Spleen (tissue), 11 donors: Measurements from ENCODE around the gene UBP1. TPM values are rescaled to one million over a fixed set of nuclear protein-coding genes. Genes with fewer than 3 reads are reported as not detected.
A peak's percentile ranks its signal among the peaks of the same experiment; 100 is the strongest.

Source experiments
- DNase-seq: peaks from one replicate; pipeline ENCODE4 v3.0.0-alpha.2; 2020
- H3K27ac ChIP-seq, 8 donors: fragments of 200-600 bp; sonication (generic) in 7 of 8; 1 replicate in 4 of 8; 2 replicates in 4 of 8; pipeline versions ENCODE4 v1.5.0 to v1.8.0; 2016 to 2021; ENCODE audit warnings: inconsistent platforms in 4 of 8, mild to moderate bottlenecking in 4 of 8, moderate library complexity in 1 of 8
- H3K27me3 ChIP-seq, 7 donors: fragments of 200-600 bp; sonication (generic) in 6 of 7; replicated peaks in 1 of 7; 1 replicate in 4 of 7; 2 replicates in 3 of 7; pipeline versions ENCODE4 v1.5.0 to v1.8.0; 2016 to 2021; ENCODE audit warnings: inconsistent platforms in 3 of 7, mild to moderate bottlenecking in 1 of 7
- H3K36me3 ChIP-seq, 6 donors: fragments of 200-600 bp; sonication (generic) in 5 of 6; 1 replicate in 4 of 6; 2 replicates in 2 of 6; pipeline versions ENCODE4 v1.5.0 to v1.8.0; 2016 to 2021; ENCODE audit warnings: inconsistent platforms in 2 of 6
- H3K4me1 ChIP-seq, 6 donors: fragments of 200-600 bp; sonication (generic) in 5 of 6; 1 replicate in 3 of 6; 2 replicates in 3 of 6; pipeline versions ENCODE4 v1.5.0 to v1.8.0; 2016 to 2021; ENCODE audit warnings: inconsistent platforms in 3 of 6
- H3K4me3 ChIP-seq, 8 donors: fragments of 200-600 bp; sonication (generic) in 7 of 8; 1 replicate in 4 of 8; 2 replicates in 4 of 8; pipeline versions ENCODE4 v1.5.0 to v1.8.0; 2016 to 2021; ENCODE audit warnings: inconsistent platforms in 4 of 8, mild to moderate bottlenecking in 4 of 8, moderate library complexity in 2 of 8
- H3K9me3 ChIP-seq, 8 donors: fragments of 200-600 bp; sonication (generic) in 7 of 8; 1 replicate in 4 of 8; 2 replicates in 4 of 8; pipeline versions ENCODE4 v1.5.0 to v1.8.0; 2016 to 2021; ENCODE audit warnings: inconsistent platforms in 4 of 8
- POLR2A ChIP-seq, 3 donors: fragments of 450-650 bp; IDR thresholded peaks; one replicate each; pipeline ENCODE4 v1.5.1; 2017; ENCODE audit warnings: antibody characterized with exemption in 3 of 3, mild to moderate bottlenecking in 1 of 3
- POLR2AphosphoS5 ChIP-seq, 3 donors: sonication (generic); formaldehyde crosslinking; IDR thresholded peaks; one replicate each; pipeline ENCODE4 v1.5.1; 2017; ENCODE audit warnings: antibody characterized with exemption in 3 of 3
- WGBS, 5 donors: extraction: QIAGEN DNeasy Blood & Tissue Kit in 3 of 5; methylation state at CpG; one replicate each; pipeline versions ENCODE4 v1.1.5 to v1.1.7; 2013 to 2018; 5-methylcytosine and 5-hydroxymethylcytosine counted together
- intact Hi-C: fragments of 100-400 bp; cut with DNase I; formaldehyde crosslinking; loops from one replicate; pipeline ENCODE4 v1.15.0; 2023; ENCODE audit warnings: low total_unique reads
- polyA plus RNA-seq, 3 donors: library from polyadenylated mRNA; stranded (reverse); fragments of 200-250 nt; gene quantifications; one replicate each; pipeline ENCODE4 v1.2.1, GENCODE V29; 2013
- total RNA-seq, 7 donors: library from RNA; depleted of rRNA in 3 of 7; stranded (reverse); fragments of >200 nt in 3 of 7; fragmentation: NEBNext Ultra II Directional in 4 of 7; extraction: Animal tissue kit (Norgen Biotek cat#: 25700) in 4 of 7; gene quantifications; one replicate each; pipeline versions ENCODE4 v1.1.0 to v1.2.1, GENCODE V29; 2016 to 2021
- TF ChIP-seq, protein P1 (sequence below), 11 experiments: fragments of 200-600 bp in 7 of 11; fragments of 450-650 bp in 4 of 11; sonication (generic) in 4 of 11; IDR thresholded peaks in 8 of 11; conservative IDR thresholded peaks in 3 of 11; 1 replicate in 7 of 11; 2 replicates in 4 of 11; pipeline versions ENCODE4 v1.4.0 to v1.8.0; 2016 to 2021; ENCODE audit warnings: antibody characterized with exemption in 11 of 11, inconsistent platforms in 4 of 11, mild to moderate bottlenecking in 1 of 11
- donor health status: healthy with polysubstance abuse.
- donor health status: DM: no; HTN: no; CAD: no; lungs with moderate emphysema.
- donor health status: DM: no; HTN: no; CAD: no.
- donor health status: Bipolar disorder and iron deficiency.
- donor health status: healthy.
- donor health status: DM: no; HTN: no; CAD: no.
- donor health status: DM: yes; HTN: yes; CAD: no.

The UBP1 gene
- total and polyA plus RNA-seq, 10 donors = 27.6 to 88.2 (median 70.2) TPM

DNA sequence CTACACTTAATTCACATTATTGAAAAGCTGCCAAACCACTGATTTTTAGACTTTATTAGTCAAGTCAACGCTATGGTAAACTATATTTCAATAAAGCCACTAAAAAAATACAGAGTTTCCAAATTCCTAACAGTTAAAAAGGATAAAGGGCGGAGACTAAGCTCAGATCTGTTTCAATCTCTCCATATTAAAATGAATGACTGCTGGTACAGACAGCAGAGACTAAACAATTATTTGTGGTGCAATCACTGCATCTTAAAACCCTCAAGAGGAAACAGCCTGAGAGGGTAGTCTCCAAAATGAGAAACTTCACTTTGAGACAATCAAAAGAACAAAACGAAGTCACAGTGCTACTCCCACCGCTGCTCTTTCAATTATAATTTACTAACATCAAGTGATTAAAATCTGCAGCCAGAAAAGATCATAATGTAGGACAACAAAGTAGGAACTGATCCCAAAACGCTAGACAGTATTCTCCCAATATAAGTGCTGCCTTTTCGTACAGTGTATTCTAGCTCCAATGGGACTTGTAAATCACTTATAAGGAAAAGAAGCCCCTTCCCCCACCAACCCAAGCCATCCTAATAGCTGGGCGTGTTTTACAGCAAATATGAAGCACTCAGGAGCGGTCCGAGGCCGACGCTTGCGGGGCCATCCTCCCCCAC, 1.2 kb downstream of the UBP1 start:
- WGBS, 5 donors = 5 to 8% (median 6%) methylated on average over 11 to 12 of the region's 12 CpGs
- peak overlapping the region; percentile 94 to 99 (median 98) for H3K27ac ChIP-seq
- H3K9me3 ChIP-seq = no peaks in the 10 kb centered on the region
- no peaks in the 10 kb centered on the region for H3K36me3 ChIP-seq
- intact Hi-C loops = no loop called here
- H3K27me3 ChIP-seq = no peaks in the 10 kb centered on the region
- DNase-seq = no peak
- H3K4me1 ChIP-seq = peaks cover 29 to 68% (median 59%) of the 10 kb centered on the region in 6 donors
- TF ChIP-seq POLR2AphosphoS5 (IDR thresholded peaks at IDR 0.05) (no peak), POLR2A (IDR thresholded peaks at IDR 0.05) (no peak)
- TF ChIP-seq, protein P1, sequence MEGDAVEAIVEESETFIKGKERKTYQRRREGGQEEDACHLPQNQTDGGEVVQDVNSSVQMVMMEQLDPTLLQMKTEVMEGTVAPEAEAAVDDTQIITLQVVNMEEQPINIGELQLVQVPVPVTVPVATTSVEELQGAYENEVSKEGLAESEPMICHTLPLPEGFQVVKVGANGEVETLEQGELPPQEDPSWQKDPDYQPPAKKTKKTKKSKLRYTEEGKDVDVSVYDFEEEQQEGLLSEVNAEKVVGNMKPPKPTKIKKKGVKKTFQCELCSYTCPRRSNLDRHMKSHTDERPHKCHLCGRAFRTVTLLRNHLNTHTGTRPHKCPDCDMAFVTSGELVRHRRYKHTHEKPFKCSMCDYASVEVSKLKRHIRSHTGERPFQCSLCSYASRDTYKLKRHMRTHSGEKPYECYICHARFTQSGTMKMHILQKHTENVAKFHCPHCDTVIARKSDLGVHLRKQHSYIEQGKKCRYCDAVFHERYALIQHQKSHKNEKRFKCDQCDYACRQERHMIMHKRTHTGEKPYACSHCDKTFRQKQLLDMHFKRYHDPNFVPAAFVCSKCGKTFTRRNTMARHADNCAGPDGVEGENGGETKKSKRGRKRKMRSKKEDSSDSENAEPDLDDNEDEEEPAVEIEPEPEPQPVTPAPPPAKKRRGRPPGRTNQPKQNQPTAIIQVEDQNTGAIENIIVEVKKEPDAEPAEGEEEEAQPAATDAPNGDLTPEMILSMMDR (IDR thresholded peaks at IDR 0.05 in 8 of 11, conservative IDR thresholded peaks at IDR 0.05 in 3 of 11) = no peak
- H3K4me3 ChIP-seq = peak overlapping the region; percentile 75 to 98 (median 82)

DNA sequence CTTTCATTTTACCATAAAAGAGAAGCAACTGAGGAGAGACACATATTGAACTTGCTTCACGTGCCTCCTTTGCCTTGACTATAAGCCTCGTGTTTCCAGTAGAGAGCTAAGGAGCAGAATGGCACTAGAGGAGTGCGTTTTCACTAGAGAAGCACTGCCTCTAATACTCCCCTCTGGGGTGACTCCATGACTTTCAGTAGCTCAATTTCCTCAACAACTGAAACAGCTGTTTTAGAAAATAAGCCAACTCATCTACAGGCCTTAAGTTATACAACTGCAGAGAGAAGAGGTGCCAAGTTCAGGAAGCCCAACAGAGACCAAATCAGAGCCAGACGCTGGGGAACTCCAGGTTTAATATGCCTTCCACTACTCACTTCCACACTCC, 1.9 kb downstream of the UBP1 start:
- TF ChIP-seq POLR2A (IDR thresholded peaks at IDR 0.05) = no peak
- TF ChIP-seq POLR2AphosphoS5 (IDR thresholded peaks at IDR 0.05) = no peak
- TF ChIP-seq, protein P1 (IDR thresholded peaks at IDR 0.05 in 8 of 11, conservative IDR thresholded peaks at IDR 0.05 in 3 of 11) = no peak
- WGBS, 5 donors = 9 to 18% (median 12%) methylated on average over 4 of the region's 4 CpGs
- Histone ChIP-seq H3K27ac (peak overlapping the region in 7 of 8 donors; percentile 94 to 99 (median 98)), H3K9me3 (no peaks in the 10 kb centered on the region), H3K4me3 (peak overlapping the region; percentile 75 to 98 (median 82)), H3K27me3 (no peaks in the 10 kb centered on the region), H3K36me3 (no peaks in the 10 kb centered on the region), H3K4me1 (peaks cover 29 to 75% (median 65%) of the 10 kb centered on the region in 6 donors)
- intact Hi-C loops = no loop called here
- DNase-seq = no peak

DNA sequence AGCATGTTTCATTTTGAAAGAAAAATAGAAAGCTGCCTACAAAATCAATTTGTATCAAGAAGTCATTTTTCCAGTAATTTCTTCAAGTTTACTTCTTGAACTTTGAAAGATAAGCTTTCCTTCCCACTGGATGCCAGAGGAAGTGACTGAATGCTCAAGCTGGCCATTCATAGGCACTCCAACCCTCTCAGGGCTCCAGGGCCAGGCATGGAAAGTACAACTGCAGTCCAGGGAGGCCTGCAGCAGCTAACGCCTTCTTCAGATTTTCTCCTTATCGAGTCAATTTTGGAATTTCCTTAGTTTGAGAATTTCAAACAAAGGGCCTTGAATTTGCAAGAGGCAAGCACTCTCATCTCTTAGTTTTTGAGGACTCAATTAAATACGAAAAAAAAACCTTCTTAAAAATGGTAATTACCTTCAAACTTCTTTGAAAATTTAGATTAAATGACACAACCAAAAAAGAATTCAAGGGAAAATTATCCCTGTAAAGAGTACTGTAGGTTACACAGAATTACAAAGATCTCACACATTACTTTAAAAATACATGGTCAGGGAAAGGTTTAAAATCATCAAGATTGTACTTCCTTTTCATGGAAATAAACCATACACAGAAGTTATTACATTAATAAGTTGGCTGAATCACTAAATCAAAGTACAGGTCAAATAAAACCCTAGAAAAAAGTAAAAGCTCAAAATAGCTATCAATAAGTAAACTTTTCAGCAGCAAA, 2.5 kb downstream of the UBP1 start:
- Histone ChIP-seq H3K36me3 (no peaks in the 10 kb centered on the region), H3K9me3 (no peaks in the 10 kb centered on the region), H3K4me1 (peaks cover 29 to 81% (median 70%) of the 10 kb centered on the region in 6 donors), H3K4me3 (peak overlapping the region in 6 of 8 donors; percentile 75 to 98 (median 82)), H3K27ac (peak overlapping the region in 6 of 8 donors; percentile 94 to 99 (median 98)), H3K27me3 (no peaks in the 10 kb centered on the region)
- intact Hi-C loops = no loop called here
- 56 to 68% (median 67%) methylated on average over 3 of the region's 3 CpGs for WGBS, 5 donors
- no peak for DNase-seq
- TF ChIP-seq, protein P1 (IDR thresholded peaks at IDR 0.05 in 8 of 11, conservative IDR thresholded peaks at IDR 0.05 in 3 of 11) = no peak
- TF ChIP-seq POLR2A (IDR thresholded peaks at IDR 0.05) (no peak), POLR2AphosphoS5 (IDR thresholded peaks at IDR 0.05) (no peak)

DNA sequence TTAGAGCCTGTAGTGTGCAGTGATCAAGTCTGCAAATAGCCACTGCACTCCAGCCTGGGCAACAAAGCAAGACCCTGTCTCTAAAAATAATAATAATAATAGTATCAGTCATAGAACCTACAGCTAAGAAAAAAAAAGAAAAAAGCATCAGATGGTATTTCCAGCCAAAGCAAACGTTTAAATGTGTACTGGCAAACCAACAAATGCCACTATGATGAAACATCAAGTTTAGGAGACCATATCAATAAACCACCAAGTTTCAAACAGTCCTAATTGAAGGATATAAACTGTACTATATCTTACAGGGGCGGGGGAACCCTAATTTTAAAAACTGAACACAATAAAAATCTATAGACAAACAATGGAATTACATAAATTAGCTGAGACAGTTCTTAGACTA, 6.4 kb downstream of the UBP1 start:
- no peaks in the 10 kb centered on the region for H3K27me3 ChIP-seq
- no peak overlapping the region for H3K4me3 ChIP-seq
- DNase-seq = no peak
- intact Hi-C loops = no loop called here
- peaks cover 42 to 100% (median 94%) of the 10 kb centered on the region in 6 donors for H3K4me1 ChIP-seq
- 55 to 69% (median 60%) methylated on average over 2 of the region's 2 CpGs for WGBS, 5 donors
- TF ChIP-seq POLR2A (IDR thresholded peaks at IDR 0.05) (no peak), POLR2AphosphoS5 (IDR thresholded peaks at IDR 0.05) (no peak)
- TF ChIP-seq, protein P1 (IDR thresholded peaks at IDR 0.05 in 8 of 11, conservative IDR thresholded peaks at IDR 0.05 in 3 of 11) = no peak
- no peaks in the 10 kb centered on the region for H3K36me3 ChIP-seq
- no peaks in the 10 kb centered on the region for H3K9me3 ChIP-seq
- H3K27ac ChIP-seq = no peak overlapping the region
